TTC549 (cell line): ENCODE results near the gene KCNIP1.

ENCODE experiments used
- FAIRE-seq: peaks from 2 replicates; lab custom pipeline; 2012; peaks lifted over from hg19 to GRCh38; lab: Jason Lieb, UNC

Gene KCNIP1

DNA sequence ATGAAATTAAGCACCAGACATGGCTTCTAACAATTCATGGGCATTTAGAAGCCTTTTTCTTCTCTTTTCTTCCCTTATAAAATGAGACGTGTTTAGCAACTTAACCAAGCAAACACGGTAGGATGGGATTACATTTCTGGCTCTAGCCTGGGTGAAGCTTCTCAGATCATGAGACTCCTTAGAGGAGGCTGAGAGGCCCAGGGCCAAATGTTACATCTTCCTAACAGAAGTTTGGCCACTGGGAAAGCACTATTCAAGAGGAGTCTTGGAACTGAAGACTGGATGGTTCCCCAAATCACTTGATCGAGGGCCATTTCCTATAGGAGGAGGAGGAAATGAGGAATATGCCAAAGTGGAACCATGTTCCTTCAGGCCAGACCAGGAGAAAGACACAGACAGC is 281.6 kb downstream of the KCNIP1 start:
- FAIRE-seq: no peak
